SK-N-SH treated with all-trans-retinoic acid at 6 μM for 48 hours (cell line): ENCODE measurements around the gene ZNF316.

Experiments
- ATAC-seq: fragments of 200-7000 bp; cut with Tn5 transposase; 3 replicates; pipeline ENCODE4 v1.9.1; 2020; ENCODE audit warnings: mild to moderate bottlenecking, moderate library complexity
- BACH2 ChIP-seq: fragments of 250-450 bp; sonication (Bioruptor Pico); IDR thresholded peaks from 2 replicates; pipeline ENCODE4 v1.9.0; 2021; ENCODE audit warnings: mild to moderate bottlenecking, borderline replicate concordance
- CSDC2 ChIP-seq: fragments of 250-450 bp; sonication (Bioruptor Pico); IDR thresholded peaks from 2 replicates; pipeline ENCODE4 v1.5.0; 2020; ENCODE audit warnings: mild to moderate bottlenecking, moderate library complexity
- CSRNP3 ChIP-seq: fragments of 250-450 bp; sonication (Bioruptor Pico); IDR thresholded peaks from 2 replicates; pipeline ENCODE4 v1.5.1; 2021; ENCODE audit warnings: mild to moderate bottlenecking, moderate library complexity
- ESRRG ChIP-seq: fragments of 250-450 bp; sonication (Bioruptor Pico); IDR thresholded peaks from 2 replicates; pipeline ENCODE4 v1.6.1; 2021; ENCODE audit warnings: mild to moderate bottlenecking
- GLIS3 ChIP-seq: fragments of 250-450 bp; sonication (Bioruptor Pico); IDR thresholded peaks from 2 replicates; pipeline ENCODE4 v1.5.0; 2020; ENCODE audit warnings: mild to moderate bottlenecking, moderate library complexity
- OSR1 ChIP-seq: fragments of 250-450 bp; sonication (Bioruptor Pico); IDR thresholded peaks from 2 replicates; pipeline ENCODE4 v1.8.0; 2022; ENCODE audit warnings: moderate library complexity, mild to moderate bottlenecking, inconsistent platforms
- POU6F1 ChIP-seq: fragments of 250-450 bp; sonication (Bioruptor Pico); IDR thresholded peaks from 2 replicates; pipeline ENCODE4 v1.8.0; 2021; ENCODE audit warnings: low read depth, mild to moderate bottlenecking, moderate library complexity, borderline replicate concordance
- PPARA ChIP-seq: fragments of 250-450 bp; sonication (Bioruptor Pico); IDR thresholded peaks from 2 replicates; pipeline ENCODE4 v1.5.0; 2020; ENCODE audit warnings: mild to moderate bottlenecking, borderline replicate concordance
- RARB ChIP-seq: fragments of 250-450 bp; sonication (Bioruptor Pico); IDR thresholded peaks from 2 replicates; pipeline ENCODE4 v1.8.0; 2021; ENCODE audit warnings: mild to moderate bottlenecking, moderate library complexity
- TCF4 ChIP-seq: fragments of 250-450 bp; sonication (Bioruptor Pico); IDR thresholded peaks from 2 replicates; pipeline ENCODE4 v1.8.0; 2021; ENCODE audit warnings: mild to moderate bottlenecking, moderate library complexity, borderline replicate concordance
- TOX ChIP-seq: fragments of 250-450 bp; sonication (Bioruptor Pico); IDR thresholded peaks from 2 replicates; pipeline ENCODE4 v1.8.0; 2021; ENCODE audit warnings: mild to moderate bottlenecking, moderate library complexity, borderline replicate concordance
- ZC3H10 ChIP-seq: fragments of 250-450 bp; sonication (Bioruptor Pico); IDR thresholded peaks from 2 replicates; pipeline ENCODE4 v1.5.1; 2021; ENCODE audit warnings: mild to moderate bottlenecking, moderate library complexity
- ZFP3 ChIP-seq: fragments of 250-450 bp; sonication (Bioruptor Pico); IDR thresholded peaks from 2 replicates; pipeline ENCODE4 v1.5.0; 2020; ENCODE audit warnings: mild to moderate bottlenecking, moderate library complexity
- ZFP30 ChIP-seq: fragments of 450-650 bp; formaldehyde crosslinking; IDR thresholded peaks from 2 replicates; pipeline ENCODE4 v1.5.0; 2022; ENCODE audit warnings: mild to moderate bottlenecking, moderate library complexity
- ZNF70 ChIP-seq: fragments of 450-650 bp; formaldehyde crosslinking; IDR thresholded peaks from 2 replicates; pipeline ENCODE4 v1.5.0; 2020; ENCODE audit warnings: mild to moderate bottlenecking, moderate library complexity
- ZNF8 ChIP-seq: fragments of 450-650 bp; formaldehyde crosslinking; IDR thresholded peaks from 2 replicates; pipeline ENCODE4 v1.5.0; 2020; ENCODE audit warnings: mild to moderate bottlenecking, moderate library complexity
- TF ChIP-seq, protein P1 (sequence below): fragments of 250-450 bp; sonication (Bioruptor Pico); IDR thresholded peaks from 2 replicates; pipeline ENCODE4 v1.5.1; 2020; ENCODE audit warnings: low read depth, mild to moderate bottlenecking, moderate library complexity
- TF ChIP-seq, protein P2 (sequence below): fragments of 250-450 bp; sonication (Bioruptor Pico); IDR thresholded peaks from 2 replicates; pipeline ENCODE4 v1.5.0; 2020; ENCODE audit warnings: mild to moderate bottlenecking, moderate library complexity
- TF ChIP-seq, protein P3 (sequence below): fragments of 250-450 bp; sonication (Bioruptor Pico); IDR thresholded peaks from 2 replicates; pipeline ENCODE4 v1.8.0; 2020; ENCODE audit warnings: mild to moderate bottlenecking, moderate library complexity, borderline replicate concordance

Gene ZNF316

GRCh38 chr7:6619961-6620360, 17.2 kb upstream of the ZNF316 start:
- no peak for TF ChIP-seq OSR1 (CRISPR knock-in tag)
- TF ChIP-seq ZNF70 (CRISPR knock-in tag): no peak
- TF ChIP-seq CSDC2 (CRISPR knock-in tag): no peak
- no peak for TF ChIP-seq ZFP3
- TF ChIP-seq POU6F1 (CRISPR knock-in tag): no peak
- TF ChIP-seq ESRRG (CRISPR knock-in tag): no peak
- TF ChIP-seq TOX: no peak
- no peak for TF ChIP-seq CSRNP3 (CRISPR knock-in tag)
- ATAC-seq: no peak

DNA sequence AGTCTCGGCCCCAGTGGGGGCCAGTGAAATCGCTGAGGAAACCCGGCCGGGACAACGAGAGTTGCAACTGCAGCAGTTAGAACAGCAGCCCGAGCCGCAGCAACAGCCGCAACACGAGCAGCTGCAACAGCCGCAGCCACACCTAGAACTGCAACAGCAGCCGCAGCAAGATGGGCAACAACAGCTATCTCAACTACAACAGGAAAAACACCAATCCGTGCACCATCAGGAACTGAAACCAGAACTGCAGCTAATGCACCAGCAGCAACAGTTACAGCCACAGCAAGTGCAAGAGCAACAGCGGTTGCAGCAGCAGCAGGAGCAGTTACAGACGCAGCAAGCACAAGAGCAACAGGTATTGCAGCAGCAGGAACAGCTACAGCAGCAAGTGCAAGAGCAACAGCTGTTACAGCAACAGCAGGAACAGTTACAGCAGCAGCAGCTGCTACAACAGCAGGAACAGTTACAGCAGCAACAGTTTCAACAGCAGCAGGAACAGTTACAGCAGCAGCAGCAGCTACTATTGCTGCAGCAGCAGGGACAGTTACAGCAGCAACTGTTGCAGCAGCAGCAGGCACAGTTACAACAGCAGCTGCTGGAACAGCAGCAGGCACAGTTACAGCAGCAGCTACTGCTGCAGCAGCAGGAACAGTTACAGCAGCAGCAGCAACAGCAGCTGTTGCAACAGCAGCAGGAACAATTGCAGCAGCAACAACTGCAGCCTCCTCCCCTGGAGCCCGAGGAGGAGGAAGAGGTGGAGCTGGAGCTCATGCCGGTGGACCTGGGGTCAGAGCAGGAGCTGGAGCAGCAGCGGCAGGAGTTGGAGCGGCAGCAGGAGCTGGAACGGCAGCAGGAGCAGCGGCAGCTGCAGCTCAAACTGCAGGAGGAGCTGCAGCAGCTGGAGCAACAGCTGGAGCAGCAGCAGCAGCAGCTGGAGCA, 15.7 kb upstream of the ZNF316 start:
- ATAC-seq: no peak

GRCh38 chr7:6622134-6622710, 14.9 kb upstream of the ZNF316 start:
- TF ChIP-seq BACH2 (CRISPR knock-in tag) (no peak), ZFP30 (CRISPR knock-in tag) (no peak)
- TF ChIP-seq, protein P1, sequence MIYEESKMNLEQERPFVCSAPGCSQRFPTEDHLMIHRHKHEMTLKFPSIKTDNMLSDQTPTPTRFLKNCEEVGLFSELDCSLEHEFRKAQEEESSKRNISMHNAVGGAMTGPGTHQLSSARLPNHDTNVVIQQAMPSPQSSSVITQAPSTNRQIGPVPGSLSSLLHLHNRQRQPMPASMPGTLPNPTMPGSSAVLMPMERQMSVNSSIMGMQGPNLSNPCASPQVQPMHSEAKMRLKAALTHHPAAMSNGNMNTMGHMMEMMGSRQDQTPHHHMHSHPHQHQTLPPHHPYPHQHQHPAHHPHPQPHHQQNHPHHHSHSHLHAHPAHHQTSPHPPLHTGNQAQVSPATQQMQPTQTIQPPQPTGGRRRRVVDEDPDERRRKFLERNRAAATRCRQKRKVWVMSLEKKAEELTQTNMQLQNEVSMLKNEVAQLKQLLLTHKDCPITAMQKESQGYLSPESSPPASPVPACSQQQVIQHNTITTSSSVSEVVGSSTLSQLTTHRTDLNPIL (CRISPR knock-in tag): no peak

More for the DNA sequence above, 15.7 kb upstream of the ZNF316 start:
- TF ChIP-seq ZNF8 (CRISPR knock-in tag): no peak

DNA sequence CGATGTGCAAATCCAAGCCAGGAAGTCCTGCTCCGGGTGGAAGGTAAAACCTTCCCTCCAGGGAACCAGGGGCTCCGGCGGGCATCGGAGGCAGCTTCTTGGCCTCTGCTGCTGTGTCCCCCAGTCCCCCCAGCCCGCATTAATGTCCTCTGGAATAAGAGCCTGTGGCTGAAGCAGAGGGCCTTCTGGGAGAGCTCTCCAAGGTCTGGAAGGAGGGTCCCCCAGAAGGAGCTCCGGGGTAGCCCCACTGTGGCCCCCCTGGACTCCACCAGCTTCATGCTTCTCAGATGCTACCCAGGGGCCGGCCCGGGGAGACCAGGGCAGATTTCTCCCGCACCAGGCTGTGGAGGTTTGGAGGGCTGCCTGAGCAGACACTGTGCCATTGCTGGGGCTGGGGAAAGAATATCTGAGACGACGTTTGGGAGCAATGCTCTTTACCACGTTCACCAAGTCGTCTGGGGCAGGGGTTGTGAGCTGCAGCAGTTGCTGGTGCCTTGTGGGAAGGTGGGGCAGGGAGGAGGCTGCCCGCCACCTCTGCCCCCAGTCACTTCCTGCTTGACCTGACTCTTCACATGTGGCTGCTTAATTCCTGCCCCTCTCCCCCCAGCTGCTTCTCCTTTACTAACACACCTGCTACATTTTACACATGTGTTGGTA, 13.4 kb upstream of the ZNF316 start:
- ATAC-seq: no peak
- TF ChIP-seq TOX (no peak), ZFP30 (CRISPR knock-in tag) (no peak)

More at GRCh38 chr7:6622134-6622710, 14.9 kb upstream of the ZNF316 start:
- no peak for ATAC-seq

GRCh38 chr7:6624246-6624611, 12.9 kb upstream of the ZNF316 start:
- no peak for ATAC-seq
- no peak for TF ChIP-seq ZNF70 (CRISPR knock-in tag)
- TF ChIP-seq BACH2 (CRISPR knock-in tag): no peak
- no peak for TF ChIP-seq ZNF8 (CRISPR knock-in tag)
- TF ChIP-seq, protein P1 (CRISPR knock-in tag): no peak
- no peak for TF ChIP-seq PPARA (CRISPR knock-in tag)
- no peak for TF ChIP-seq ZC3H10 (CRISPR knock-in tag)
- TF ChIP-seq, protein P2, sequence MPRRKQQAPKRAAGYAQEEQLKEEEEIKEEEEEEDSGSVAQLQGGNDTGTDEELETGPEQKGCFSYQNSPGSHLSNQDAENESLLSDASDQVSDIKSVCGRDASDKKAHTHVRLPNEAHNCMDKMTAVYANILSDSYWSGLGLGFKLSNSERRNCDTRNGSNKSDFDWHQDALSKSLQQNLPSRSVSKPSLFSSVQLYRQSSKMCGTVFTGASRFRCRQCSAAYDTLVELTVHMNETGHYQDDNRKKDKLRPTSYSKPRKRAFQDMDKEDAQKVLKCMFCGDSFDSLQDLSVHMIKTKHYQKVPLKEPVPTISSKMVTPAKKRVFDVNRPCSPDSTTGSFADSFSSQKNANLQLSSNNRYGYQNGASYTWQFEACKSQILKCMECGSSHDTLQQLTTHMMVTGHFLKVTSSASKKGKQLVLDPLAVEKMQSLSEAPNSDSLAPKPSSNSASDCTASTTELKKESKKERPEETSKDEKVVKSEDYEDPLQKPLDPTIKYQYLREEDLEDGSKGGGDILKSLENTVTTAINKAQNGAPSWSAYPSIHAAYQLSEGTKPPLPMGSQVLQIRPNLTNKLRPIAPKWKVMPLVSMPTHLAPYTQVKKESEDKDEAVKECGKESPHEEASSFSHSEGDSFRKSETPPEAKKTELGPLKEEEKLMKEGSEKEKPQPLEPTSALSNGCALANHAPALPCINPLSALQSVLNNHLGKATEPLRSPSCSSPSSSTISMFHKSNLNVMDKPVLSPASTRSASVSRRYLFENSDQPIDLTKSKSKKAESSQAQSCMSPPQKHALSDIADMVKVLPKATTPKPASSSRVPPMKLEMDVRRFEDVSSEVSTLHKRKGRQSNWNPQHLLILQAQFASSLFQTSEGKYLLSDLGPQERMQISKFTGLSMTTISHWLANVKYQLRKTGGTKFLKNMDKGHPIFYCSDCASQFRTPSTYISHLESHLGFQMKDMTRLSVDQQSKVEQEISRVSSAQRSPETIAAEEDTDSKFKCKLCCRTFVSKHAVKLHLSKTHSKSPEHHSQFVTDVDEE (CRISPR knock-in tag): no peak
- TF ChIP-seq CSDC2 (CRISPR knock-in tag): no peak
- TF ChIP-seq TCF4: no peak
- no peak for TF ChIP-seq TOX
- TF ChIP-seq, protein P3, sequence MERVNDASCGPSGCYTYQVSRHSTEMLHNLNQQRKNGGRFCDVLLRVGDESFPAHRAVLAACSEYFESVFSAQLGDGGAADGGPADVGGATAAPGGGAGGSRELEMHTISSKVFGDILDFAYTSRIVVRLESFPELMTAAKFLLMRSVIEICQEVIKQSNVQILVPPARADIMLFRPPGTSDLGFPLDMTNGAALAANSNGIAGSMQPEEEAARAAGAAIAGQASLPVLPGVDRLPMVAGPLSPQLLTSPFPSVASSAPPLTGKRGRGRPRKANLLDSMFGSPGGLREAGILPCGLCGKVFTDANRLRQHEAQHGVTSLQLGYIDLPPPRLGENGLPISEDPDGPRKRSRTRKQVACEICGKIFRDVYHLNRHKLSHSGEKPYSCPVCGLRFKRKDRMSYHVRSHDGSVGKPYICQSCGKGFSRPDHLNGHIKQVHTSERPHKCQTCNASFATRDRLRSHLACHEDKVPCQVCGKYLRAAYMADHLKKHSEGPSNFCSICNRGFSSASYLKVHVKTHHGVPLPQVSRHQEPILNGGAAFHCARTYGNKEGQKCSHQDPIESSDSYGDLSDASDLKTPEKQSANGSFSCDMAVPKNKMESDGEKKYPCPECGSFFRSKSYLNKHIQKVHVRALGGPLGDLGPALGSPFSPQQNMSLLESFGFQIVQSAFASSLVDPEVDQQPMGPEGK (CRISPR knock-in tag): no peak
- TF ChIP-seq RARB (CRISPR knock-in tag): no peak
- TF ChIP-seq OSR1 (CRISPR knock-in tag): no peak
- no peak for TF ChIP-seq CSRNP3 (CRISPR knock-in tag)
- TF ChIP-seq ZFP3: no peak
- no peak for TF ChIP-seq GLIS3 (CRISPR knock-in tag)
- no peak for TF ChIP-seq ZFP30 (CRISPR knock-in tag)
